GM19468 (cell line): Measurements from ENCODE around the gene QARS1.

Source experiments
- ATAC-seq: cut with Tn5 transposase; IDR thresholded peaks from one replicate; pipeline ENCODE4 v1.9.1; 2021; ENCODE audit warnings: mild to moderate bottlenecking, moderate library complexity, moderate number of reproducible peaks; ENCODE audit not compliant: unreplicated experiment; ENCODE audit errors: extremely low read depth

QARS1 gene

GRCh38 chr3:49104427-49105291, at the start of gene QARS1:
Gene QARS1 (minus strand): TSS chr3:49104757. CDS start chr3:49104733, 24 bp downstream.
- peak; percentile 33 for ATAC-seq

DNA sequence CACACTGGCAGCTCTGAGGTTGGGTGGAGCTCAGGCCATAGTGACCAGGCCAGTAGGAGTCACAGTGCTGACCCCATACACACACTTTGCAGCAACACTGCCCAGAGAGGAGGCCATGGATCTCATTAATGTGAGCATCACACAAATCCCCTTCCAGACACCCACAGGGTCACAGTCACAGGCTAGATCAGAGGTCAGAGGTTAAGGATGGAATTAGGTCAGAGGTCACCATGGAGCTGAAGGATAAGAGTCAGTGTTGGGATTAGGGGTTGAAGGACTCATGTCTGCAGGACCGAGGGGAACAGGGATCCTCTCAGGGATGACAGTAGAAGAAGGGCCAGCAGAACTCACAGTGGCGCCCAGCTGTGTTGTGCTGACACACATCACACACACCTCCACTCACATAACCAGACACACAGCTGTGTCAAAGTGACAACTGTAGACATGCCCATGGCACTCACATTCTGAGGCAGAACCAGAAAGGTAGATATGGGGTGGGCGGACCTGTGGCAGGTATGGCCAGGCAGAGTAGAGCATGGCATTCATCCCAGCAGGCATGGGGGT, 48.9 kb upstream of the QARS1 start:
- no peak for ATAC-seq

DNA sequence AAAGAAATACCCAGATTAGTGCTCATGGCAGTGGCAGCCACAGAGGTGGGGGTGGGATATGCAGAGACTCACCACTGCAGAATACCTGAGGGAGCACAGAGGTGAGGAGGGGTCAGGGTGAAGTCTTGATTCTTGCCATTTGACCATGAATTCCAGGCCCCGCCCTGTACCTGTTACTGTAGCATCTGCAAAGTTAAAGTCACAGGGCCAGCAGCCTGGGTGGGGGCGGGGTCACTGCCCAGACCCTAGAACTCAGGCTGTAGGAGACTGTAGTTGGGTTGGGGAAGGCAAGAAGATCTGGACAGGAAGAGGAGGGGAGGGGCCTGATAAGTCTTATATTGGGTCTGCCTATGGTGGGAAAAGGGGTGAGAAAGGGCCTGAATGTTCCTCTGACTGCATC, 47.1 kb upstream of the QARS1 start:
- no peak for ATAC-seq

GRCh38 chr3:49148159-49148558, 43.6 kb upstream of the QARS1 start:
- no peak for ATAC-seq

GRCh38 chr3:49140080-49140479, 35.5 kb upstream of the QARS1 start:
- no peak for ATAC-seq

DNA sequence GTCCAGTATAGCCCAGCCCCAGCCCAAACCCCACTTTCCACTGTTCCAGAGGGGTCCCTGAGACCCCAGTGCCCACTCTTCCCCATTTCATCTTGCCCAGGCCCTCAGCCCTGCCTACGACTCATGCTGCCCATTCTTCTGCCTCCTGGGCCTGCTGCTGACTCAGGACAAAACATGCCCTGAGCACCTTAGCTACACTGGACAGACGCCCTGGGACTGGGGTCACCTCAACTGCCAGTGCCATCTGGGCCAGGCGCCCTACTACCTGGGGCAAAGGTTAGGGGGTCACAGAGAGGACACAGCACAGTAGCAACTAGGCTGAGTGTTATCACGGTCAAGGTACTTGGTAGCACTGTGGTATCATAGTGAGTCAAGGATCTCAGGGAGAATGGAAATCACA, 30.9 kb upstream of the QARS1 start:
- ATAC-seq: no peak

DNA sequence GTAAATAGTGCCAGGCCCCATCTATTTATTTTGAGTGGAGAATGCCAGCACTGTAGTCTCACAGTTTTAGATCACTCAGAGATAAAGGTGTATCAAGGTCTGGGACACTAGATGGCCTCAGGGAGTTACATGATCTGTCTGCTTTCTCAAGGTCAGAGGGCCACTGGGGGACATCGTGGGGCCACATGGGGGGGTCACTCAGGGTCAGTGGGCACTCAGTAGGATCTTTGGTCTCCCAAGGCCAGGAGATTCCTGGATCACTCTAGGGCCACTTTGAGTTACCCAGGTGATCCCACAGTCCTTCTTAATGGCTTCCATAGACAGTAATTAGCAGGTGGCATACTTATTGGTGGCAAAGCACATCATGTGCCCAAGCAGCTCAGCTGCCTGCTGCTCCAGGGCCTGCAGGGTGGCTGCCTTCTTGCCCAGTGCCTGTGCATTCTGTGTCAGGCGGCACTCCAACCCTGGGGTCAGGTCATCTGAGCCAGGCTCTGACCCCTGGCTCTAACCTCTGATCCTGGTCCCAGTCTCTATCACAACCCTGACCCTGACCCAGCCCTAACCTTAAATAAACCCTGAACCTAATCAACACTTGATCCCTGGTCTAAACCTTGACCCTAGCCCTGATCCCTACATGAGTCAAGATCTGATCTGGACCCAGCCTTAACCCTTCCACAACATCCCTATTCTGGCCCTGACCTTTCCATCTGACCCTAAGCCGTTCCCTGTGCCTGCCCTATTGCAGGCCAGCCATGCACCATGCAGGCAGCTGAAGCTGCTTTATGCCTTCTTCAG, 30.1 kb upstream of the QARS1 start:
- no peak for ATAC-seq

- ATAC-seq: no peak
These were observed 28.8 kb upstream of the QARS1 start for GRCh38 chr3:49133226-49133951.

DNA sequence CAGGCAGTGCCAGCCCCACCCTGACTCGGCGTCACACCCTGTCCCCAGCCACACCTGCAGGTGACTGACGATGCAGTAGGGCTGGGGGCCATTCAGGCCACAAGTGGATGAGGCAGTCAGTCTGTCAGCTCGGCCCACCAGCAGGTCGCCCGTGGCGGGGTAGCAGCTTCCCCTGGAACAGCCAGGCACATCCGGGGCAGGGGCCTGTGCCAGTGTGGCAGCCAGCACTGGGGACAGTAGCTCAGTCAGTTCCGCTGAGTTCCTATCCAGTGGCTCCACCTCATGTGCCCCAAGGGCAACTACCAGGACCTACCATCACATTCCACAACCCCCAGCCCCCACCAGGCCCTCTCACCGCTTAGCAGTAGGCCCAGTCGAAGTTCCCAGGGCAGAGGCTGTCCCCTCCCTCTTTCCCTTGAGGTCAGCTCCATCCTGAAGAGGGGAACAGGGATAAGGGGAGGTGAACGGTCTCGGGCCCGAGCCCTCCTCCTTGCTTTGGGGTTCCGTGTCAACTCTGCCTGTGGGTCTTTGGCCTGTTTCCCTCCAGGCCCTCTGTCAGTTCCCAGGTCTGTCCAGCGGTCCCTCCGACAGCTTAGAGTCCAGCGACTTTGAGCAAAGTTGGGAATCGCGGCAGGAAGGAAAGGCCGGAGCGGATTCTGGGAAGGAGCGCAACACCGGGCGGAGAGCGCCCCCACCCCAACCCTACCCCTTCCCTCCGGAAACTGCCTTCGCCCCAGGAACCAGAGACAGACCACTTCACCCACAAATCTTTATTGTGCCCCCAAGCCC, 28.1 kb upstream of the QARS1 start, which contains the start of gene LAMB2:
Gene LAMB2 (minus strand): TSS at position 614 of the 789 bp plus-strand sequence. CDS start 183 bp downstream, at position 431.
- no peak for ATAC-seq

- no peak for ATAC-seq
These were observed 27.5 kb upstream of the QARS1 start for GRCh38 chr3:49132073-49132436.

GRCh38 chr3:49131576-49131975, 27.0 kb upstream of the QARS1 start:
- ATAC-seq: no peak

GRCh38 chr3:49131040-49131439, 26.5 kb upstream of the QARS1 start:
- ATAC-seq: no peak

DNA sequence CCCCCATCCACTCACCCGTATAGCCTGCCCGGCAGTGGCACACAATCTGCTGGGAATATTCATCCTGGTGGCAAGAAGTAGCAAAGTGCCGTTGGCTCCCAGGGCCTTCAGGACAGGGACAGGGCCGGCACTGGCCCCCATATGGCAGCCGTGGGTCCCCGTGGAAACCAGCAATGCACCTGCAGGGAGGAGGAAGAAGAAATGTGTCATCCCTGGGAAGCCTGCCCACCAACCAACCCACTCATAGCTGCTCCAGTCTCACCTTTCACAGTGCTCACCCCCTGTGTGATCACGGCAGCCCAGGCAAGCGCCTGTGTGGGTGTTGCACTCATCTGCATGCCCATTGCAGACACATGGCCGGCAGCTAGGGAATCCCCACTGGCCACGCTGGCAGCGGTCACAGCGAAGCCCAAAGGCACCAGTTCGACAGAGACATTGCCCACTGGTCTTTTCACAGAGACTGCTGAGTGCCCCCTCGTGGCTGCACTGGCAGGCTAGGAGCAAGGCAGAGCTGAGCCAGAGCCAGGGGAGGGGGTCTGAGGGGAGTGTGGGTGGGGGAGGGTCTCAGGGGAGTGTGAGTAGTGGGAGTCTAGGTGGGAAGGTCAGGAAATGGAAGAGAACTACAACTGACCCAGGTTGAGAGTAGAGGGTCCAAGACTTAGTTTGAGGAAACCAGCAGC, 20.6 kb upstream of the QARS1 start:
- ATAC-seq: no peak

GRCh38 chr3:49124203-49124602, 19.6 kb upstream of the QARS1 start:
- ATAC-seq: no peak

GRCh38 chr3:49123687-49124086, 19.1 kb upstream of the QARS1 start:
- ATAC-seq: no peak

DNA sequence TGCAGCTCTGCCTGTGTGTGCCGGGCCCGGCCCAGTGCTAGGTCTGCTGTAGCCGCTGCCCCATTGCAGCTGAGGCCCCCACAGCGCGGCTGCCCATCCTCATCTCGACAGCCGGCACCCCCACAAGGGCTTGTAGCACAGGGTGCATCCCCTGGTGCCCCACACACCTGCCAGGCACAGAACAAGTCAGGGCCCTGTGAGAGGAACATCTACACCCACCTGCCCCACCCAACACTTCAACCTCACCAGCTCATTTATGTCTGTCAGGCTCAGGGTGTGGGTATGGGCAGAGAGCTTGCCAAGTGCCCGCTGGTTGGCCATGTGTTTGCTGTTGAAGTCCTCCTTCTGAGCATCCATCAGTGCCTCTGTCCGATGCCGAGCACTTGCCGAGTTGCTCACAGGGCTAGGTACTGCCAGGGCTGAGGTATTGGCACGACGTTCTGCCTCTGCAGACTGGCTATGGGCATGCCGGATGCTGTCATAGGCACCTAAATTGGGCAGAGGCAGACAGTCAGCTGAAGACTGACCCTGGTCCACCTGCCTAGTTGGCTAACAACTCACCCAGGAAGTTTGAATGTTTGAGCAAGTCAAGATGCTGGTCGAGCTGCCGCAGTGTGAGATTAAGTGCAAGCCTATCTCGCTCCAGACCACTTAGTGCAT, 18.5 kb upstream of the QARS1 start:
- no peak for ATAC-seq

DNA sequence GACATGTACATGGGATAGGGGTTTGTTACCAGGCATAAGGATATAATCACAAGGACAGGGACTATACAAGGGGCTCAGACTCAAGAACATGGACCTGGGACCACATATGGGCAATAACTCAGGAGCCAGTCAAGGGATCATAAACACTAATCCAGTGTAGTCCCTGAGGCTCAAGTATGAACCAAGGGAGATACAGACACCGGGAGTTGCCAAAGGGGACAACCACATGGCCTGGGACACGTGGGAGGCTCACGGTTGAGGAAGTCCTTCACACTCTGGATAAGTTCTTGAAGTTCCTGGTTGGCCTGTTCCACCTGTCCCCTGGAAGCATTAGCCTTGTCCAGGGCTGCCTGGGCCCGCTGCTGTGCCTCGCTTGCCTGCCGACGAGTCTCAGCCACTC, 17.9 kb upstream of the QARS1 start:
- no peak for ATAC-seq

DNA sequence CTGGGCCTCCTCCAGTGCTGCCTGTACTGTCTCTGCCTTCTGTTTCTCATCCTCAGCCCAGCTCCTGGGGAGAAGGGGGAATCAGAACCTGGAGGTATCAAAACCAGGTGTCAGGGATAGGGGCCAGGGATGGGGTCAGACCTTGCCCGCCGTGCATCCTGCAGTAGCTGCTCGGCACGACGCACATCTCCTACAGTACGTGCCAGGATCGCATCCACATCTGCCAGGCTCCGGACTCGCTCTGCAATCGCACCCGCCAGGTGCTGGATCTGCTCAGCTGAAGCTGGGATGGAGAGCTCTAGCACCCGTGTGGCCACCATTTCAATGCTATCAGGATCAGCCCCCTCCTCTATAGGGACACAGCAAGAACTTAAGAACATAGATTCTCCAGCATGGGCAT, 17.5 kb upstream of the QARS1 start:
- ATAC-seq: no peak
